ENCODE measurements around the gene NEDD8. TPM values are rescaled to one million over a fixed set of nuclear protein-coding genes. Genes with fewer than 3 reads are reported as not detected.

NEDD8 gene
- total RNA-seq, 1 experiment from 2014 or later, result 214 TPM

DNA sequence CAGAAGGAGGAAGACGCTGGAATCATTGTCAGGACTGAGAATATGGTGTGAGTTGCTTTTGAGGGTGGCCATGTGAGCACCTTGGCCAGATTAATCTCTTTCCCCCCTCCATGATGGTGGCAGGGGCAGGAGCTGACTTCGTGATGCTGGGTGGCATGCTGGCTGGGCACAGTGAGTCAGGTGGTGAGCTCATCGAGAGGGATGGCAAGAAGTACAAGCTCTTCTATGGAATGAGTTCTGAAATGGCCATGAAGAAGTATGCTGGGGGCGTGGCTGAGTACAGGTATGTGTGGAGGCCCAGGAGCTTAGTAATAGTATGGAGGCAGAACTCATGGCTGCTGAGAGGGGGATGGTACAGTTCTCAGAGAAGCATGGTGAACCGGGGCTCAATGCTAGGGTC lies 6.0 kb upstream of the NEDD8 start:
- whole genome bisulfite sequencing (ENCODE audit: extremely low coverage, insufficient read length, low lambda C conversion rate), result no CpG with 5 or more reads among the region's 5 CpGs
- H2AFZ ChIP-seq (ENCODE audit: low read length), result no peak overlapping the region
- Mint-ChIP-seq H3K4me1 (peaks cover 12 to 17% of the 10 kb centered on the region in 2 experiments), H3K27me3 (ENCODE audit: low read depth) (no peaks in the 10 kb centered on the region), H3K27ac (no peak overlapping the region), H3K9me3 (no peaks in the 10 kb centered on the region), H3K4me3 (no peak overlapping the region; a peak in 1 of 5 replicates), H3K36me3 (ENCODE audit: insufficient read depth in 1 of 3, low read depth in 3 of 3) (peaks cover 35 to 68% (median 67%) of the 10 kb centered on the region in 3 experiments; a peak in 6 of 7 replicates)
- no peak overlapping the region for H4K91ac ChIP-seq (ENCODE audit: insufficient read length, low read depth, low read length)
- no peaks in the 10 kb centered on the region for H3K9me3 ChIP-seq (ENCODE audit: control insufficient read depth, low read depth, low read length)
- H3K79me2 ChIP-seq (ENCODE audit: insufficient read depth, low read length), result no peaks in the 10 kb centered on the region
- no peak overlapping the region for H2BK12ac ChIP-seq (ENCODE audit: insufficient read length, low read depth, low read length)
- peaks cover 2% of the 10 kb centered on the region for H4K20me1 ChIP-seq (ENCODE audit: control insufficient read depth, insufficient read depth, insufficient read length)
- no peak overlapping the region for H3K23ac ChIP-seq (ENCODE audit: insufficient read length, low read depth, low read length)
- 0 out of 2 replicates have a peak, but pooled peaks cover 6% of the 10 kb centered on the region for H3K4me1 ChIP-seq (ENCODE audit: insufficient read depth, low read length)
- H3K23me2 ChIP-seq (ENCODE audit: insufficient read length, low read depth, low read length, poor library complexity, severe bottlenecking), result peaks cover 11% of the 10 kb centered on the region
- no peak overlapping the region for H3K27ac ChIP-seq (ENCODE audit: insufficient read length, low read depth, low read length)
- H2BK120ac ChIP-seq (ENCODE audit: low read depth, low read length, poor library complexity, severe bottlenecking), result no peak overlapping the region
- H2BK5ac ChIP-seq (ENCODE audit: insufficient read length, low read length), result no peak overlapping the region
- H2AK5ac ChIP-seq (ENCODE audit: insufficient read length, low read length), result no peak overlapping the region
- no peak overlapping the region for H4K5ac ChIP-seq (ENCODE audit: insufficient read length, low read depth, low read length)
- no peaks in the 10 kb centered on the region for H3K27me3 ChIP-seq (ENCODE audit: insufficient read depth, low read length)
- TF ChIP-seq, protein P1, sequence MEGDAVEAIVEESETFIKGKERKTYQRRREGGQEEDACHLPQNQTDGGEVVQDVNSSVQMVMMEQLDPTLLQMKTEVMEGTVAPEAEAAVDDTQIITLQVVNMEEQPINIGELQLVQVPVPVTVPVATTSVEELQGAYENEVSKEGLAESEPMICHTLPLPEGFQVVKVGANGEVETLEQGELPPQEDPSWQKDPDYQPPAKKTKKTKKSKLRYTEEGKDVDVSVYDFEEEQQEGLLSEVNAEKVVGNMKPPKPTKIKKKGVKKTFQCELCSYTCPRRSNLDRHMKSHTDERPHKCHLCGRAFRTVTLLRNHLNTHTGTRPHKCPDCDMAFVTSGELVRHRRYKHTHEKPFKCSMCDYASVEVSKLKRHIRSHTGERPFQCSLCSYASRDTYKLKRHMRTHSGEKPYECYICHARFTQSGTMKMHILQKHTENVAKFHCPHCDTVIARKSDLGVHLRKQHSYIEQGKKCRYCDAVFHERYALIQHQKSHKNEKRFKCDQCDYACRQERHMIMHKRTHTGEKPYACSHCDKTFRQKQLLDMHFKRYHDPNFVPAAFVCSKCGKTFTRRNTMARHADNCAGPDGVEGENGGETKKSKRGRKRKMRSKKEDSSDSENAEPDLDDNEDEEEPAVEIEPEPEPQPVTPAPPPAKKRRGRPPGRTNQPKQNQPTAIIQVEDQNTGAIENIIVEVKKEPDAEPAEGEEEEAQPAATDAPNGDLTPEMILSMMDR (conservative IDR thresholded peaks at IDR 0.05), result no peak
- H2BK15ac ChIP-seq (ENCODE audit: low read depth, low read length), result no peak overlapping the region
- no peak overlapping the region for H3K4me2 ChIP-seq (ENCODE audit: insufficient read depth, insufficient read length, low read length)
- DNase-seq, result no peak
- no peaks in the 10 kb centered on the region for H3K79me1 ChIP-seq (ENCODE audit: insufficient read depth, low read depth, low read length, poor library complexity, severe bottlenecking)
- no peak overlapping the region for H2BK20ac ChIP-seq (ENCODE audit: low read depth, low read length, poor library complexity, severe bottlenecking)
- no peak overlapping the region for H3K9ac ChIP-seq (ENCODE audit: extremely low read depth, insufficient read length, low read length)
- no peak overlapping the region for H3T11ph ChIP-seq (ENCODE audit: low read length)
- H3K56ac ChIP-seq (ENCODE audit: insufficient read length, low read depth, low read length), result no peak overlapping the region
- no peak overlapping the region for H4K8ac ChIP-seq (replicated peaks; ENCODE audit: insufficient read length, low read depth, low read length)
- no peak overlapping the region for H3K4ac ChIP-seq (ENCODE audit: low read depth, low read length)
- H3K14ac ChIP-seq (ENCODE audit: insufficient read depth, low read length), result no peak overlapping the region
- no peak overlapping the region for H3K18ac ChIP-seq (ENCODE audit: insufficient read length, low read depth, low read length)
